ENCODE results near the gene HSPB8.

DNA sequence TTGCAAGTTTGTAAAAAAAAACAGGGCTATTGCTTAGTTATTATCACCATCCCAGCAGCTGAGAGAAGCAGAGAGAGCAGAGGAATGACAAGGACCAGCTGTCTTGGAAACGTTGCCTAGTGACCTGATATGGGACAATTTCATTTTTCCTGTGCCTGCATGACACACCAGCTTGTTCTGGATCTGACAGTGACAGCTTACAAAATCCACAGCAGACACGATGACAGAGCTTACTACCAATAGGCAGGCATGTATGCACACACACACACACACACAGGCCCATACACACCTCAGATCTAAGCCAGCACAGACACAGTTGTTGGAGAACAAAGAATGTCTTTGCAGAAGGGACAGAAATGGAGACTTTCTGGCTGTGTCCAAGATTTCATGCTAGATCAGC is 25.4 kb downstream of the HSPB8 start:
- no peak for TF ChIP-seq EZH2 (IDR thresholded peaks at IDR 0.05; ENCODE audit: borderline replicate concordance, low read length)
- TF ChIP-seq, protein P1, sequence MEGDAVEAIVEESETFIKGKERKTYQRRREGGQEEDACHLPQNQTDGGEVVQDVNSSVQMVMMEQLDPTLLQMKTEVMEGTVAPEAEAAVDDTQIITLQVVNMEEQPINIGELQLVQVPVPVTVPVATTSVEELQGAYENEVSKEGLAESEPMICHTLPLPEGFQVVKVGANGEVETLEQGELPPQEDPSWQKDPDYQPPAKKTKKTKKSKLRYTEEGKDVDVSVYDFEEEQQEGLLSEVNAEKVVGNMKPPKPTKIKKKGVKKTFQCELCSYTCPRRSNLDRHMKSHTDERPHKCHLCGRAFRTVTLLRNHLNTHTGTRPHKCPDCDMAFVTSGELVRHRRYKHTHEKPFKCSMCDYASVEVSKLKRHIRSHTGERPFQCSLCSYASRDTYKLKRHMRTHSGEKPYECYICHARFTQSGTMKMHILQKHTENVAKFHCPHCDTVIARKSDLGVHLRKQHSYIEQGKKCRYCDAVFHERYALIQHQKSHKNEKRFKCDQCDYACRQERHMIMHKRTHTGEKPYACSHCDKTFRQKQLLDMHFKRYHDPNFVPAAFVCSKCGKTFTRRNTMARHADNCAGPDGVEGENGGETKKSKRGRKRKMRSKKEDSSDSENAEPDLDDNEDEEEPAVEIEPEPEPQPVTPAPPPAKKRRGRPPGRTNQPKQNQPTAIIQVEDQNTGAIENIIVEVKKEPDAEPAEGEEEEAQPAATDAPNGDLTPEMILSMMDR (conservative IDR thresholded peaks at IDR 0.05 in 1 of 2, IDR thresholded peaks at IDR 0.05 in 1 of 2; ENCODE audit: extremely low read depth in 1 of 2, insufficient read depth in 1 of 2, low read depth in 1 of 2, low read length in 2 of 2): no peak
